ENCODE measurements around the gene FILIP1. TPM values are rescaled to one million over a fixed set of nuclear protein-coding genes. Genes with fewer than 3 reads are reported as not detected.

Gene FILIP1
- total RNA-seq, 1 experiment from 2014 or later = not detected

DNA sequence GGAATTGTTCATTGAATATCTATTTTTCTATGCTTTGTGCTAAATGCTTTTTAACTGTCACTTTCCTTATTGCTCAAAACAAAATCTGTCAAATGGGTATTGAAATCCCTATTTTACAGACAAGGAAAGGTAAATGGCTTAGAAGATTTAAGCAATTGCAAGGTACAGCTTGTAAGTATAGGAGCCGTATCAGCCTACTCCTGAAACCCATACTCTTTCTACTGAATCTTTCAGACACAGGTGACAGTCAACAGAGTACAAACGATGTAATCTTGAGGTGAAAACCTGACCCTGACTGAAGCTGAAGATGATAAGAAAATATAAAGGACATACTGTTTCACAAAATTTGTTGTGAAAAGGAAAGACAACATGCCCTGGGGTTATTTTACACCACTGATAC lies 243.0 kb downstream of the FILIP1 start:
- no peak for TF ChIP-seq EZH2 (IDR thresholded peaks at IDR 0.05; ENCODE audit: low read length, unreplicated experiment)
- Histone ChIP-seq H3K27me3 (ENCODE audit: low read length) (no peaks in the 10 kb centered on the region), H3K4me1 (ENCODE audit: insufficient read depth, low read length) (no peaks in the 10 kb centered on the region), H3K27ac (ENCODE audit: low read length) (no peak overlapping the region), H3K4me3 (ENCODE audit: low read length) (no peak overlapping the region), H3K36me3 (ENCODE audit: low read depth, low read length) (no peaks in the 10 kb centered on the region), H3K4me2 (ENCODE audit: low read length) (no peak overlapping the region), H2AFZ (ENCODE audit: low read length) (no peak overlapping the region), H3K9me3 (ENCODE audit: low read length) (no peaks in the 10 kb centered on the region), H3K9ac (ENCODE audit: low read length) (no peak overlapping the region), H3F3A (ENCODE audit: low read length, unreplicated experiment) (no peaks in the 10 kb centered on the region), H4K20me1 (ENCODE audit: low read length) (no peaks in the 10 kb centered on the region), H3K79me2 (ENCODE audit: low read length) (no peaks in the 10 kb centered on the region), H3K9me2 (replicated peaks; ENCODE audit: low read length) (no peaks in the 10 kb centered on the region)
- no peak for ATAC-seq
- intact Hi-C loops (cut with micrococcal nuclease) = no loop called here
- ChIA-PET CTCF (no interaction called here), POLR2A (ENCODE audit: unreplicated experiment) (no interaction called here)
- DNase-seq = no peak
- no TSS peak for BruUV-seq (replicated peaks)

DNA sequence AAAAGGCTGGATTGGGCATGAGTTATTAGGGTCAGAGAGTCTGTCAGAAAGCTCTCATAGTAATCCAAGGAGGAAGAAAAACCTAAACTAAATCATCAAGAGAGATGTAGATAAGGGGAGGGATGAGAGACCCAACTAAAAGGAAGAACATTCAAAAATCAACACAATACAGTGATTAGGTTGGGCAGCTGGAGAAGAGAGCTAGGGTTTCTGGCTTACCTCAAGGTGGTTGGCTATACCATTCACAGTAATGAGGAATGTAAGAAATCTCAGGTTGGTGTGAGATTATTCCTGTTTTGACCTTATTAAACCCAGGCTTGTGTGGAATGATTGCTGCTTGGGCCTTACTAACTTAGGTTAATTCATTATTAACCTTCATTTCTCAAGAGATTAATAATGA lies 243.8 kb downstream of the FILIP1 start:
- H3K4me3 ChIP-seq (ENCODE audit: low read length) = no peak overlapping the region
- no peak overlapping the region for H3K4me2 ChIP-seq (ENCODE audit: low read length)
- DNase-seq = no peak
- H3K9me2 ChIP-seq (replicated peaks; ENCODE audit: low read length) = no peaks in the 10 kb centered on the region
- no peak for TF ChIP-seq EZH2 (IDR thresholded peaks at IDR 0.05; ENCODE audit: low read length, unreplicated experiment)
- no peak for TF ChIP-seq EZH2phosphoT487 (IDR thresholded peaks at IDR 0.05; ENCODE audit: borderline replicate concordance, low read length)
- TF ChIP-seq, protein P1, sequence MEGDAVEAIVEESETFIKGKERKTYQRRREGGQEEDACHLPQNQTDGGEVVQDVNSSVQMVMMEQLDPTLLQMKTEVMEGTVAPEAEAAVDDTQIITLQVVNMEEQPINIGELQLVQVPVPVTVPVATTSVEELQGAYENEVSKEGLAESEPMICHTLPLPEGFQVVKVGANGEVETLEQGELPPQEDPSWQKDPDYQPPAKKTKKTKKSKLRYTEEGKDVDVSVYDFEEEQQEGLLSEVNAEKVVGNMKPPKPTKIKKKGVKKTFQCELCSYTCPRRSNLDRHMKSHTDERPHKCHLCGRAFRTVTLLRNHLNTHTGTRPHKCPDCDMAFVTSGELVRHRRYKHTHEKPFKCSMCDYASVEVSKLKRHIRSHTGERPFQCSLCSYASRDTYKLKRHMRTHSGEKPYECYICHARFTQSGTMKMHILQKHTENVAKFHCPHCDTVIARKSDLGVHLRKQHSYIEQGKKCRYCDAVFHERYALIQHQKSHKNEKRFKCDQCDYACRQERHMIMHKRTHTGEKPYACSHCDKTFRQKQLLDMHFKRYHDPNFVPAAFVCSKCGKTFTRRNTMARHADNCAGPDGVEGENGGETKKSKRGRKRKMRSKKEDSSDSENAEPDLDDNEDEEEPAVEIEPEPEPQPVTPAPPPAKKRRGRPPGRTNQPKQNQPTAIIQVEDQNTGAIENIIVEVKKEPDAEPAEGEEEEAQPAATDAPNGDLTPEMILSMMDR (conservative IDR thresholded peaks at IDR 0.05; ENCODE audit: low read depth, low read length) = no peak
- H3K4me1 ChIP-seq (ENCODE audit: insufficient read depth, low read length) = no peaks in the 10 kb centered on the region
- CTCF ChIA-PET = no interaction called here
- no peak overlapping the region for H3K9ac ChIP-seq (ENCODE audit: low read length)
- POLR2A ChIA-PET (ENCODE audit: unreplicated experiment) = no interaction called here
- H3K36me3 ChIP-seq (ENCODE audit: low read depth, low read length) = no peaks in the 10 kb centered on the region
- no peaks in the 10 kb centered on the region for H3K9me3 ChIP-seq (ENCODE audit: low read length)
- no peaks in the 10 kb centered on the region for H4K20me1 ChIP-seq (ENCODE audit: low read length)
- ATAC-seq = no peak
- H3K79me2 ChIP-seq (ENCODE audit: low read length) = no peaks in the 10 kb centered on the region
- no TSS peak for BruUV-seq (replicated peaks)
- H3K27me3 ChIP-seq (ENCODE audit: low read length) = no peaks in the 10 kb centered on the region
- no peaks in the 10 kb centered on the region for H3F3A ChIP-seq (ENCODE audit: low read length, unreplicated experiment)
- intact Hi-C loops (cut with micrococcal nuclease) = no loop called here
- H3K27ac ChIP-seq (ENCODE audit: low read length) = no peak overlapping the region
- H2AFZ ChIP-seq (ENCODE audit: low read length) = no peak overlapping the region

DNA sequence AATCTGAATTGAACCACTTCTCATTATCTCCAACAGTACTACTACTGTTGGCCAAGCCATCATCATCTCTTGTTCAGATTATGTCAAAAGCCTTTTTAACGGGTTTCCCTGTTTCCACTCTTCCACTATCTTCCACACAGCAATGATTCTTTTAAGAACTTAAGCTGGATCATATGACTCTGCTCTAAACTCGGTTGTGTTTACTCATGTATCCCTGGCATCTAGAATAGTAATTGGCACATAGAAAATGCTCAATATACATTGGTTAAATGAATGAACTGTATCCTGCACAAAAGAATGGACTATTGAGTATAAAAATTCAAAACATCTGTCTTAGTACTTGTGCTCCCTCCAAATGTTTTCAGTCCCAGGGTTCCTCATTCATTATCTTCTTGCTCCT lies 247.2 kb downstream of the FILIP1 start:
- peaks cover 3% of the 10 kb centered on the region; the same call in 1 of the 2 replicates for H3K4me1 ChIP-seq (ENCODE audit: insufficient read depth, low read length)
- H3K27ac ChIP-seq (ENCODE audit: low read length) = no peak overlapping the region
- ATAC-seq (no peak), DNase-seq (no peak)
- no peak overlapping the region for H3K4me3 ChIP-seq (ENCODE audit: low read length)
- TF ChIP-seq EZH2phosphoT487 (IDR thresholded peaks at IDR 0.05; ENCODE audit: borderline replicate concordance, low read length) (no peak), EZH2 (IDR thresholded peaks at IDR 0.05; ENCODE audit: low read length, unreplicated experiment) (no peak)
- TF ChIP-seq, protein P1 (conservative IDR thresholded peaks at IDR 0.05; ENCODE audit: low read depth, low read length) = no peak
- no peaks in the 10 kb centered on the region for H3K9me3 ChIP-seq (ENCODE audit: low read length)
- H3K9ac ChIP-seq (ENCODE audit: low read length) = no peak overlapping the region
- peaks cover 22% of the 10 kb centered on the region for H3K79me2 ChIP-seq (ENCODE audit: low read length)
- H4K20me1 ChIP-seq (ENCODE audit: low read length) = no peaks in the 10 kb centered on the region
- no peak overlapping the region for H3K4me2 ChIP-seq (ENCODE audit: low read length)
- no TSS peak for BruUV-seq (replicated peaks)
- intact Hi-C loops (cut with micrococcal nuclease) = no loop called here
- H3K36me3 ChIP-seq (ENCODE audit: low read depth, low read length) = no peaks in the 10 kb centered on the region
- no peaks in the 10 kb centered on the region for H3F3A ChIP-seq (ENCODE audit: low read length, unreplicated experiment)
- H2AFZ ChIP-seq (ENCODE audit: low read length) = no peak overlapping the region
- ChIA-PET CTCF (no interaction called here), POLR2A (ENCODE audit: unreplicated experiment) (no interaction called here)
- no peaks in the 10 kb centered on the region for H3K27me3 ChIP-seq (ENCODE audit: low read length)
- H3K9me2 ChIP-seq (replicated peaks; ENCODE audit: low read length) = no peaks in the 10 kb centered on the region
